GM19238 (cell line): ENCODE data around the gene FOXD1.
"Not testable (repeated sequence)": the region's sequence is repeated elsewhere in the genome, so short reads cannot be mapped to it uniquely, and the experiment has no call there.

Experiments used
- DNase-seq: peaks from one replicate; pipeline ENCODE4 v3.0.0; 2011; ENCODE audit warnings: low spot score; ENCODE audit not compliant: insufficient read length

Gene FOXD1

GRCh38 chr5:73464016-73464745 is 15.6 kb upstream of the FOXD1 start:
- DNase-seq: no peak

- no peak for DNase-seq
Measured at GRCh38 chr5:73460133-73460532, 11.6 kb upstream of the FOXD1 start.

- no peak for DNase-seq
Measured at GRCh38 chr5:73459366-73459765, 10.8 kb upstream of the FOXD1 start.

GRCh38 chr5:73456462-73456861 is 7.9 kb upstream of the FOXD1 start:
- DNase-seq: not testable (repeated sequence)

GRCh38 chr5:73454379-73455036 is 5.9 kb upstream of the FOXD1 start:
- no peak for DNase-seq

GRCh38 chr5:73452215-73452614 is 3.6 kb upstream of the FOXD1 start:
- DNase-seq: no peak

GRCh38 chr5:73451224-73452130 is 2.9 kb upstream of the FOXD1 start:
- DNase-seq: no peak

GRCh38 chr5:73450672-73451223 is 2.2 kb upstream of the FOXD1 start:
- no peak for DNase-seq

- DNase-seq: no peak
Measured at GRCh38 chr5:73450137-73450536, 1.6 kb upstream of the FOXD1 start.

- no peak for DNase-seq
Measured at GRCh38 chr5:73447530-73448462, 781 bp downstream of the FOXD1 start.

GRCh38 chr5:73446631-73447529 is 1.7 kb downstream of the FOXD1 start:
- DNase-seq: no peak

- no peak for DNase-seq
Measured at GRCh38 chr5:73445665-73446630, 2.6 kb downstream of the FOXD1 start.

GRCh38 chr5:73444499-73445438 is 3.8 kb downstream of the FOXD1 start:
- DNase-seq: no peak

- no peak for DNase-seq
Measured at GRCh38 chr5:73443829-73444498, 4.6 kb downstream of the FOXD1 start.

- no peak for DNase-seq
Measured at GRCh38 chr5:73442996-73443627, 5.5 kb downstream of the FOXD1 start.

GRCh38 chr5:73442231-73442811 is 6.3 kb downstream of the FOXD1 start:
- DNase-seq: no peak
